Stromal cell of bone marrow (primary cell): ENCODE data around the gene CBLC.
"Not testable (repeated sequence)": the region's sequence is repeated elsewhere in the genome, so short reads cannot be mapped to it uniquely, and the experiment has no call there.

Experiments used
- DNase-seq: peaks from one replicate; pipeline ENCODE4 v3.0.0-alpha.2; 2012; ENCODE audit warnings: low read depth

CBLC gene

DNA sequence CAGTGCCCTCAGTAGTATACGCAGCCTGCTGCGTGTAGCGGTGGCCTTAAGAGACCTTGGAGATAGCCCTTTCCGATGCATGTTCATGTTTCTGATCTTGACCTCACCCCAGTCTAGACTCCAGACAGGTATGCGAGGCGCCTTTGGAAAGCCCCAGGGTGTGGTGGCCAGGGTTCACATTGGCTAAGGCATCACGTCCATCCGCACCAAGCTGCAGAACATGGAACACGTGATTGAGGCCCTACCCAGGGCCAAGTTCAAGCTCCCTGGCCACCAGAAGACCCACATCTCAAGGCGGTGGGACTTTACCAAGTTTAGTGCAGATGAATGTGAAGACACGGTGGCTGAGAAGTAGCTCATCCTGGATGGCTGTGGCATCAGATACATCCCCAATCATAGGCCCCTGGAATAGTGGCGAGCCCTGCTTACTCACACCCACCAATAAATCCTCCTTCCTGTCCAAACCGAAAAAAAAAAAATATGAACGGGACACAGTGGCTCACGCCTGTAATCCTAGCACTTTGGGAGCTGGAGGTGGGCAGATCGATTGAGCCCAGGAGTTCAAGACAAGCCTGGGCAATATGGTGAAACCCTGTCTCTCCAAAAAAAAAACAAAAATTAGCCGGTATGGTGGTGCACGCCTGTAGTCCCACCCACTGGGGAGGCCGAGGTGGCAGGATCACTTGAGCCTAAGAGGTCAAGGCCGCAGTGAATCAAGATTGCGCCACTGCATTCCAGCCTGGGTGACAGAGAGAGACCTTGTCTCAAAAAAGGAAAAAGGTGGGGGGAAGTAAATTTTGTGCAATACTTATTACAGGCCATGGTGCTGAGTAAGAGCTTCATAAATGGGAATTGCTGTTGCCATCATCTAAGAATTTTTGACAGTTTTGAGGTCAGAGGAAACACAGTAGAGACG, 12.4 kb upstream of the CBLC start:
- no peak for DNase-seq

DNA sequence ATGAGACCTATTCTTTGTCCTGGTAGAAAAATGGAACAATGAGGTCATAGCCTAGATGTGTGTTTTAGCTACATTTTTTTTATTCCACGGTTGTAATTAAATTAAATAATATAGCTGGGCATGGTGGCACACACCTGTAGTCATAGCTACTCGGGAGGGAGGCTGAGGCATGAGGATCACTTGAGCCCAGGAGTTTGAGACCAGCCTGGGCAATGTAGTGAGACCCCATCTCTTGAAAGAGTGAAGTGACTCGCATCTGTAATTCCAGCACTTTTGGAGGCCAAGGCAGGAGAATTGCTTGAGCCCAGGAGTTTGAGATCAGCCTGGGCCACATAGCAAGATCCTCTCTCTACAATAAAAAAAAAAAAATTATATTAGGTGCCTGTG, 11.7 kb upstream of the CBLC start:
- no peak for DNase-seq

DNA sequence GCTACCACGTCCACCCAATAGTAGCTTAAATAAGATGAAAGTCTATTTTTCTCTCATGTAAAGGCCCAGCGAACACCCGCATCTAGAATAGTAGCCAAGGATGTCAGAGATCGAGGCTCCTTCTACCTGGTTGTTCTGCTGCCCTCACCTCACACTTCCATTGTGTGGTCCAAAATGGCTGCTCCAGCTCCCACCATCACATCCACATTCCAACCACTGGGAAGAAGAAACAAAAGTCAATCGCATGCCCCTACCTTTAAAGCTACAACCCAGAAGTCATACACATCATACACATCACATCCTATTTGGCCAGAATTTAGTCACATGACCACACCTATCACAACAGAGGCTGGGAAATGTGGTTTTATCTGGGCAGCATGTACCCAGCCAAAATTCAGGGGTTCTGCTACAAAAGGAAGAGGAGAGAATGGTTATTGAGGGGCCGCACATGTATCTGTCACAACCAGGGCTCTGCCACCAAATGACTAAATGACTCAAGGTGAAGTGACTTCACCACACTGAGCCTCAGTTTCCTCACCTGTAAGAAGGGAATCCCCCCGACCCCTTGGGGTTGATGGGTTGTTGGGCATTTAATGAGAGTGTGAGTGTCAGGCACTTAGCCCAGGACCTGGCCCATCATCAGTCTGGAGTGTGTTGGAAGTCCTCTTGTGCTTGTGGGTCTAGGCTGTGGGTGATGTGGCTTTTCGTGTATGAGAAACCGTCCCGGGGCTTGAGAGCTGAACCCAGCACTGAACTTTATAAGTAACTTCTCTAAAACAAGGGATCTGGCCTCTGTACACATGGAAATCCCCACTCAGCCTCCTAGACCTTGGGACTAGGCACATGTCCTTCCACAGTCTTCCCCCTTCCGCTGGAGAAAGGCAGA, 10.2 kb upstream of the CBLC start:
- no peak for DNase-seq

DNA sequence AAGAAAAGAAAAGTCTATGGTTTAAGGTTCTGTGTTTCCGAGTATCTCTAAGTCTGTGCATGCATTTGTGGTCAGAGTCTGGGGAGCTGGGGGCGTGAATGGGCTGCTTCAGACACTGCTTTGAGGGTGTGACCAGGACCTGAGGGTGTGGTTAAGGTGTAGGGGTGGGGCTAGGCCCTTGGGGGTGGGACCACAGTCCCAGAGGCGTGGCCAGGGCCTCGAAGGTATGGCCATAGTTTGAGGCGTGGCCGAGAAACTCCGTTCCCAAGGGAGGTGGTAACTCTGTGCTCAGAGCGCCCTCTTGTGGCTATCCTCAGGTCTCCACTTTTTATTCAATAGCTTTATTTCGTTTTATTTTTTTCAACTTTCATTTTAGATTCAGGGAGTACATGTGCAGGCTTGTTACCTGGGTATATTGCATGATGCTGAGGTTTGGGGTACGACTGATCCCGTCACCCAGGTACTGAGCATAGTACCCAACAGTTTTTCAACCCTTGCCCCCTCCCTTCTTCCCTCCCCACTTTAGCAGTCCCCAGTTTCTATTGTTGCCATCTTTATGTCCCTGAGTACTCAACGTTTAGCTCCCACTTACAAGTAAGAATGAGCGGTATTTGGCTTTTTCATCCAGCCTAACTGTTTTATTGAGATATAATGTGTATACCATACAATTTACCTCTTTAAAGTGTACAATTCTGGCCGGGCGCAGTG, 7.0 kb upstream of the CBLC start:
- DNase-seq = peak; percentile 69

DNA sequence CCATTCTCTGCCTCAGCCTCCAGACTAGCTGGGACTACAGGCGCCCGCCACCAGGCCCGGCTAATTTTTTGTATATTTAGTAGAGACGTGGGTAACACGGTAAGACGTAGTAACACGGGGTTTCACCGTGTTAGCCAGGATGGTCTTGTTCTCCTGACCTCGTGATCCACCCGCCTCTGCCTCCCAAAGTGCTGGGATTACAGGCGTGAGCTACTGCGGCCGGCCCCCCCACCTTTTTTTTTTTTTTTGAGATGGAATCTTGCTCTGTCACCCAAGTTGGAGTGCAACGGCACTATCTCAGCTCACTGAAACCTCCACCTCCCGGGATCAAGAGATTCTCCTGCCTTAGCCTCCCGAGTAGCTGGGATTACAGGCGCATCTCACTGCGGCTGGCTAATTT, 5.5 kb upstream of the CBLC start:
- not testable (repeated sequence) for DNase-seq

DNA sequence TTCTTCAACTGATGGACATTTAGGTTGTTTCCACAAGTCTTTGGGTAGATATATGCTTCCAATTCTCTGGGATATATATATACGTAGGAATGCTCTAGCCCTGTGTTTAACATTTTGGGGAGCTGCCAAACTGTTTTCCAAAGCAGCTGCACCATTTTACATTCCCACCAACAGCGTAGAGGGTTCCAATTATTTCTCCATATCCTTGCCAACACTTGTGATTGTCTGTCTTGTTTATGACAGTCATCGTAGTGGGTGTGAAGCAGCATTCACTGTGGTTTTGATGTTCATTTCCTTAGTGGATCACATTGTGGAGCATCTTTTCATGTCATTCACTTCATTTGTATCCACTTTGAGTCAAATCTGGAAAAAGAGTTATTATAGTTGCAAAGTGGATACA, 4.7 kb upstream of the CBLC start:
- DNase-seq = no peak

DNA sequence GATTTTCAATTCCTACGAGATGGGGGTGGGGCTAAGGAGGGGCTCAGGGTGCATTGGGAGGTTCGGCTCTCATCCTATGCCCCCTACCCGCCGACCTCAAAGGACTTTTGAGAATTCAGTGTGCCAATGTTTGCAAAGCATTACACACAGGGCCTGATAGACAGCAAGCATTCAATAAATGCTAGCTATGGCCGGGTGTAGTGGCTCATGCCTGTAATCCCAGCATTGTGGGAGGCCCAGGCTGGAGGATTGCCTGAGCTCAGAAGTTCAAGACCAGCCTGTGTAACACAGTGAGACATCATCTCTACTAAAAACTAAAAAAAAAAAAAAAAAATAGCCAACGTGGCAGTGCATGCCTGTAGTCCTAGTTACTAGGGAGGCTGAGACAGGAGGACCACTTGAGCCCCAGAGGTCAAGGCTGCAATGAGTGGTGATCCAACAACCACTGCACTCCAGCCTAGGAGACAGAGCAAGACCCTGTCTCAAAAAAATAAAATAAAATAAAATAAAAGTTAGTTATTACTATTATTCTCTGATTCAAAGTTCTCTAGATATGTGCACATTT, 1.9 kb upstream of the CBLC start:
- DNase-seq = no peak

DNA sequence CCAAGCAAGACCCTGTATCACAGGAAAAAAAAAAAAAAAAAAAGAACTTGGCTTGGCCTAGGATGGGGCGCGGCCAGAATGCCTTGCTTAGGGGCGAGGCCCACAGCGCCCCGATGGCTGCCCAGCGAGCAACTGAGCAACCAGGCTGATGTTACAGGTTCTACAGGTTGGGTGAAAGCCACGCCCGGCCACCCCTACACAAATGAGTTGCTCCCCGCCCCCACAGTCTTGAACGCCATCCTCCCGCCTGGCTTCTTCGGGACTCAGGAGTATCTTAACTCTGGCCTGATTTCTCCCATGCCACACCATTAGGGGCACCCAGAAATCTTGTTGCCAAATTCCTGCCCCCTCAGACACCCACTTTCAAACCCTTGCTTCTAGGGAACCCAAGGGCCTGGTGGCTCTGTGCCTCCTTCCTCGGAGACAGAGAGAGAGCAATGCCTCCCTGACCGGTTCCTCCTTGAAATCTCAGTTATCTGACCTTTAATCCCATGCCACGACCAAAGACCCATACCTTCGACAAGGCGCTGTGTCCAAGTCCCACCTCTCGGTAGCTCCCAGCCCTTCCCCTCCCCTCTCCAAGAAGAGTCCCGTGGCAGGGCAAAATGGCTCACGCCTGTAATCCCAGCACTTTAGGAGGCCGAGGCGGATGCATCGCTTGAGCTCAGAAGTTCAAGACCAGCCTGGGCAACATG, 1.1 kb upstream of the CBLC start:
- DNase-seq = no peak

DNA sequence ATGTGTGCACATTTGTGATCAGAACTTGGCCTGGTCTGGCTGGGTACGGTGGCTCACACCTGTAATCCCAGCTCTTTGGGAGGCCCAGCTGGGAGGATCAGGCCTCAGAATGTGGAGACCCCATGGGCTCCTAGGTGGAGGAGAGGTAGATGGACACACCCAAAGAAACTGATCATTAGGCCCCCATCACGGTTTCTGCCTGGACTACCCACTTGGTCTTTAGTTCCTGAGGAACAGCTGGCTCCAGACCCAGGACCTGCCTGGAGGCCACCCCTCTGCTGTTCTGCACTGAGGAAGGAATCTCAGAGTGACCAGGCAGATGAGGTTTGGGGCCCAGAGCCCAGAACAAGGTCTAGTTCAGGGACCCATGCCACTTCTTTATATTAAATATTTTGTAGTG, 1.5 kb downstream of the CBLC start:
- DNase-seq = no peak

DNA sequence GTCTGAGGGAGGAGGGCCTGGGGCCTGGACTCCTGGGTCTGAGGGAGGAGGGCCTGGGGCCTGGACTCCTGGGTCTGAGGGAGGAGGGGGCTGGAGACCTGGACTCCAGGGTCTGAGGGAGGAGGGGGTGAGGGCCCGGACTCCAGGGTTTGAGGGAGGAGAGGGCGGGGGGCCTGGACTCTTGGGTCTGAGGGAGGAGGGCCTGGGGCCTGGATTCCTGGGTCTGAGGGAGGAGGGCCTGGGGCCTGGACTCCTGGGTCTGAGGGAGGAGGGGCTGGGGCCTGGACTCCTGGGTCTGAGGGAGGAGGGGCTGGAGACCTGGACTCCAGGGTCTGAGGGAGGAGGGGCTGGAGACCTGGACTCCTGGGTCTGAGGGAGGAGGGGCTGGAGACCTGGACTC, 4.0 kb downstream of the CBLC start:
- DNase-seq = not testable (repeated sequence)

DNA sequence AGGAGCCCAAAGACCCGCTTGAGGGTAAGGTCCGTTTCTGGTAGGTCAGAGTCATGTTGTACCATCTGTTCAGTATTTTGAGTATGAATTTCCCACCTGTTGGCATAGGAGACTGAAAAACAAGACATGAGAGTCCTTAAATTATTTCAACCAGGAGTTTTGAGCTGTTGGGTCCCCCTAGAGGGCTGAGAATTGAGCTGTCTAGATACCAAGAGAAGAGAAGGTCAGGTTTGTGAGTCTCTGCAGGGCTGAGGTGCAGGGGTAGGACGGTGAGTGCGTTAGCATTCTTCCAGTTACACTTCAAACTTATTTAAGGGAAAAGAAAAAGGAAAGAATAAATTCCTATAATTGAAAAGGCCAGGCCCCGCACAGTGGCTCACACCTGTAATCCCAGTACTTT, 5.0 kb downstream of the CBLC start:
- DNase-seq = no peak

DNA sequence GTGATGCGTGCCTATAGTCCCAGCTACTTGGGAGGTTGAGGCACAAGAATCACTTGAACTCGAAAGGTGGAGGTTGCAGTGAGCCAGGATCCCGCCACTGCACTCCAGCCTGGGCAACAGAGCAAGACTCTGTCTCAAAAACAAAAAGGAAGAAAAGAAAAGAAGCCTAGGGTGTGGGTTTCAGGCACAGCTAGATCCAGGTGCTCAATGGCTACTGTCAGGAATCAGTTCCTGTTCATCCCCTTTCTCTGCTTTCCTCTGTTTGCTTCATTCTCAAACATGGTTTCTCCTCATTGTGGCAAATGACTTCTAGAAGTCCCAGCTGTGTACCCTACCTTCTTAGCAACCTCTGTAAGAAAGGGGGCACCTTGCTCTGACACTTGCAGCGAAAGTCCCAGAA, 5.9 kb downstream of the CBLC start:
- DNase-seq = no peak

DNA sequence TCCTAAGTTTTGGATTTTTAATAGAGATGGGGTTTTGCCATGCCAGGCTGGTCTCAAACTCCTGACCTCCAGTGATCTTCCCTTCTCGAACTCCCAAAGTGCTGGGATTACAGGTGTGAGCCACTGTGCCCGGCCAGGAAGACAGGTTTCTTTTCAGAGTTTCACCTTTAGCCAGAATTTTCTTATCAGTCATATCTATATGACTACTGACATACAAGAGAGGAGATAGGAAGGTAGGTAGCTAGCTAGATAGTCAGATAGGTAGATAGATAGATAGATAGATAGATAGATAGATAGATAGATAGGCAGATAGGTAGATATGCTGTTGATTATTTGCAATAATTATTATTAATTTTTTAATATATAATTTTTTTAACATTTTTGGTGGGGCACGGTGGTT, 7.6 kb downstream of the CBLC start:
- no peak for DNase-seq

DNA sequence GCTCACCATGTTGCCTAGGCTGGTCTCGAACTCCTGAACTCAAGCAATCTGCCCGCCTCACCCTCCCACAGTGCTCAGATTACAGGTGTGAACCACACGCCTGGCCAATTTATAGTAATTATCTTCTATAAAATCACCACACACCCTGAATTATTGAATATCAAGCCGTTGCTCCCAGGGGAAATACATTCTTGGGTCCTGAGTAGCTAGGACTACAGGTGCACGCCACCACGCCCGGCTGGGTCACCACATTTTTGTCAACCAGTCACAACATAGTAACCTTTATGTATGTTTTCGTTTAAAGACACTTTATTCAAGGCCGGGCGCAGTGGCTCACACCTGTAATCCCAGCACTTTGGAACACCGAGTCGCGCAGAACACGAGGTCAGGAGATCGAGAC, 8.3 kb downstream of the CBLC start:
- no peak for DNase-seq

DNA sequence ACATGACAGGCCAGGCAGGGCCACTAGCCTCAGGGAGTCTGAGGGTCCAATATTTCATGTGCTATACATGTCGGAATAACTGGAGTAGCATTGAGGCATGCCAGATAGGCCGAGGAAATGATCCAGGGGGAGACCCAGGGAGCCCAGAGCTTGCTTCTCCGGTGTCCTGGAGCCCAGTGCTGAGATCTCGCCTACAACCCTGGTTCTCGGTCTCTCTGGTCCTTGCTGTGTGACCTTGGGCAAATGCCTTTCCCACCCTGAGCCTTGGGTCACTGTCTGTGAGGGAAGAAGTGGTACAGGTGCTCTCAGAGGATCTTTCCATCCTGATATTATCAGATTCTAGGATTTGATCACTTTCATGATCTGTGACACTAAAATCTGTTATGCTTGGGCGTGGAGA, 11.3 kb downstream of the CBLC start:
- DNase-seq = no peak

DNA sequence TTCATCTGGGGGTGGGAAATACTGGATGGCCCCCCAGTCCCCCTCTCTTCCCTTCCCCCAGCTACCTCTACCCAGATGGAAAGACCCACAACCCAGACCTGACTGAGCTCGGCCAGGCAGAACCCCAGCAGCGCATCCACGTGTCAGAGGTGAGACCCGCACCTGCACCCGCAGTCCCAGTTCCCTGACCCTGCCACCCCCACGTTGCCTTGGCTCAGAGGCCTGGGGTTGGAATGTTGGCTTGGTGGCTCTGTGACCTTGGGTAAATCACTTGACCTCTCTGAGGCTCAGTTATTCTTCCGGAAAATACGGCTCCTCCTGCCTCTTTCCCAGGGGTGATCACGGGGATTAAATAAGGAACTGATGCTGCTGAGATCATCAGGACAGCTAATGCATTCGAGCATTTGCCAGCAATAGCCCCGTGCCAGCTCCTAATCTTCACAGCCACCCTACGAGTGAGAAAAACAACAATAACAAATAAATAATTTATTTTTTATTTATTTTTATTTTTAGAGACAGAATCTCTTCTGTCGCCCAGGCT, 12.3 kb downstream of the CBLC start:
- DNase-seq = no peak

DNA sequence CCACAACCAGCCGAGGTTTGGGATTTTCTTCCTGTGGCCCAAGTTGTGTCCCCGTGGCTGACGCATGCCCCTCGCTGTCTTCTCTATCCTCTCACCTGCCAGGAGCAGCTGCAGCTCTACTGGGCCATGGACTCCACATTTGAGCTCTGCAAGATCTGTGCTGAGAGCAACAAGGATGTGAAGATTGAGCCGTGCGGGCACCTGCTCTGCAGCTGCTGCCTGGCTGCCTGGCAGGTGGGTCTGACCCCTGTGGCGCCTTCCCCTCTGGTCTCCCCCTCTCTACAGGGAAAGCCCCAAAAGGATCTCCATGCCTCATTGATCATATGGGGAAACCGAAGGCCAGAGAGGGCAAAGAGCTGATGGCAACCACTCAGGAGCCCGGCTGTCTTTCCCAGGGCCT, 14.6 kb downstream of the CBLC start:
- no peak for DNase-seq

DNA sequence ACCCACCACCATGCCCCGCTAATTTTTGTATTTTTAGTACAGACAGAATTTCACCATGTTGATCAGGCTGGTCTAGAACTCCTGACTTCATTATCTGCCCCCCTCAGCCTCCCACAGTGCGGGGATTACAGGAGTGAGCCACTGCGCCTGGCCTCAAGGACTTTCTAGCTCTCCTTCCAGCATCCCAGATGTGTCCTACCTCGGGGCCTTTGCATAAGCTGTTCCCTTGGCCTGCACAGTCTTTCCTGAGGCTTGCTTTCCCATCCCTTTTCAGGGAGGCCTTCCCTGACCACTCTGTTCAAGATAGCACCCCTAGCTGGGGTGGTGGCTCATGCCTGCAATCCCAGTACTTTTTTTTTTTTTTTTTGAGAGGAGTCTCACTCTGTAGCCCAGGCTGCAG, 16.9 kb downstream of the CBLC start:
- no peak for DNase-seq

DNA sequence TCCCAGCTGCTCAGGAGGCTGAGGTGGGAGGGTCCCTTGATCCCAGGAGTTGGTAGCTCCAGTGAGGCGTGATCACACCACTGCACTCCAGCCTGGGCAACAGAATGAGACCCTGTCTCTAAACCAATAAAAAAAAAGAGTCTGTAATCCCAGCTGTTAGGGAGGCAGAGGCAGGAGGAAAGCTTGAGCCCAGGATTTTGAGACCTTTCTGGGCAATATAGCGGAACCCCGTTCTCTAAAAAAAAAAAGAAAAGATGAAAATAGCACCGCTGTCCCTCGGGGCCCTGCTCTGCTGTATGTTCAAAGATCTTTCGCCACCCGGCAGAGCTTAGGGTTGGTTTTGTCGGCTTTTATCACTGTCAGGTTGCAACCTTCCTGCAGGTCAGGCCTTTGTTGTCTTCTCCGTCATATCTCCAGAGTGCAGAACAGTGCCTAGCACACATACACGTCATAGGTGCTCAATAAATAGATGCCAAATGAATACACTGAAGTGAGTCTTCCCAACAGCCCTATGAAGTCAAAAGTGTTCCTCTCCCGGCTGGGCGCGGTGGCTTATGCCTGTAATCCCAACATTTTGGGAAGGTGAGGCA, 17.8 kb downstream of the CBLC start:
- no peak for DNase-seq

DNA sequence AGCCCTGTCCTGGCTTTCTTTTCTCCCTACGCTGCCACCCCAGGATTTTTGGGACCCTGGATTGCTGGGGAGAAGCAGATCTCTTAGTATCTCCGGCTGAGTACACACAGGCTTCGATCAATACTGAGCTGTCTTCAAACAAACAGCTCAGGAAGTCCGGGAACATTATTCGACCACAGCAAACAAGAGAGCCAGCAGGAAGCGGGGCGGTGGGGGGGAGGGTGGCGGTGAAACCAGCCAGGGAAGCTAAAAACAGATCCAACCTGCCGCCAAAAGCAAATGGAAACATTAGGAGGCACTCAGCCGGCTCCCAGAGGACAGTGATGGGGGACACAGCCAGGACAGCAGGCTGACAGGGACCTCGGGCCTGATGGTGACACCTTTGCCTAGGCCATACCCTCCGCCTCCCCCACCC, 19.0 kb downstream of the CBLC start:
- DNase-seq = no peak
